K562 (cell line): ENCODE measurements around the gene MICU2. TPM values are rescaled to one million over a fixed set of nuclear protein-coding genes. Genes with fewer than 3 reads are reported as not detected.

Experiments
- ATAC-seq: fragments of 200-7000 bp; cut with Tn5 transposase; 3 replicates; pipeline ENCODE4 v1.9.1; 2020; ENCODE audit warnings: moderate library complexity
- BruUV-seq: library from RNA; stranded (reverse); fragments of 400-500 nt; replicated peaks from 2 replicates; lab custom pipeline; 2021; lab: Mats Ljungman, UMichigan
- CTCF ChIA-PET: fragments of 300-600 bp; formaldehyde crosslinking; extraction: SDS; loops from one replicate; lab custom pipeline; 2021; ENCODE audit warnings: low intra/inter-chr PET ratio; lab: Yijun Ruan, JAX
- POLR2A ChIA-PET: fragments of 300-600, 350-650 bp; sonication (Branson Sonifier 250); formaldehyde crosslinking; extraction: SDS; loops from one replicate; lab custom pipeline; 2021; ENCODE audit warnings: antibody characterized with exemption, inconsistent platforms; lab: Yijun Ruan, JAX
- DNase-seq, 4 experiments: peaks; one replicate each; pipeline versions ENCODE4 v3.0.0 to v3.0.0-alpha.2; 2011 to 2018; ENCODE audit warnings: low spot score in 3 of 4, mixed read lengths in 3 of 4; ENCODE audit errors: extremely low read depth in 1 of 4
- FAIRE-seq: peaks from 2 replicates; lab custom pipeline; 2011; peaks lifted over from hg19 to GRCh38; lab: Jason Lieb, UNC
- H2AFZ ChIP-seq: 2 replicates; pipeline ENCODE4 v1.6.0; 2011; ENCODE audit warnings: low read depth, low read length, control low read depth, inconsistent platforms
- H3K27ac ChIP-seq: fragments of 200-600 bp; 3 replicates; pipeline ENCODE4 v1.8.0; 2011; ENCODE audit warnings: low read depth, mild to moderate bottlenecking, control low read depth, inconsistent platforms, low read length, moderate library complexity, mixed read lengths; ENCODE audit errors: extremely low read depth
- H3K27me3 ChIP-seq, 2 experiments: fragments of 300-600 bp in 1 of 2; 2 replicates in 1 of 2; 3 replicates in 1 of 2; pipeline versions ENCODE4 v1.6.0 to v1.8.0; 2011; ENCODE audit warnings: inconsistent platforms in 2 of 2, low read length in 2 of 2, mild to moderate bottlenecking in 1 of 2, mixed read lengths in 1 of 2, moderate library complexity in 1 of 2; ENCODE audit not compliant: control insufficient read depth in 2 of 2, insufficient read depth in 2 of 2
- H3K36me3 ChIP-seq: fragments of 300-600 bp; 3 replicates; pipeline ENCODE4 v1.8.0; 2011; ENCODE audit warnings: mild to moderate bottlenecking, low read length, inconsistent platforms; ENCODE audit not compliant: control insufficient read depth, insufficient read depth
- H3K4me1 ChIP-seq, 2 experiments: fragments of 200-600 bp in 1 of 2; replicated peaks in 1 of 2; 2 replicates in 1 of 2; 3 replicates in 1 of 2; pipeline versions ENCODE4 v1.5.1 to v1.8.0; 2011; ENCODE audit warnings: inconsistent platforms in 2 of 2, low read length in 2 of 2, mild to moderate bottlenecking in 1 of 2, mixed read lengths in 1 of 2, moderate library complexity in 1 of 2; ENCODE audit not compliant: control insufficient read depth in 2 of 2, insufficient read depth in 2 of 2
- H3K4me2 ChIP-seq: 2 replicates; pipeline ENCODE4 v1.6.1; 2011; ENCODE audit warnings: low read length, control low read depth, inconsistent platforms, mixed read lengths; ENCODE audit not compliant: insufficient read depth
- H3K4me3 ChIP-seq: fragments of 200-600 bp; sonication (generic), shearing (Covaris generic); 2 replicates; pipeline ENCODE4 v1.5.1; 2016; ENCODE audit warnings: control low read depth, inconsistent platforms
- H3K79me2 ChIP-seq: fragments of 200-600 bp; 3 replicates; pipeline ENCODE4 v1.8.0; 2011; ENCODE audit warnings: low read length, inconsistent platforms; ENCODE audit not compliant: control insufficient read depth, insufficient read depth
- H3K9ac ChIP-seq, 2 experiments: 2 replicates each; pipeline versions ENCODE4 v1.6.0 to v1.6.1; 2011; ENCODE audit warnings: low read depth in 2 of 2, low read length in 2 of 2, control low read depth in 1 of 2, inconsistent platforms in 1 of 2, mild to moderate bottlenecking in 1 of 2, mixed read lengths in 1 of 2; ENCODE audit not compliant: insufficient read depth in 1 of 2
- H3K9me1 ChIP-seq: one replicate; pipeline ENCODE4 v1.6.0; 2011; ENCODE audit warnings: inconsistent platforms, mild to moderate bottlenecking, low read length, moderate library complexity; ENCODE audit not compliant: control insufficient read depth, insufficient read depth
- H3K9me3 ChIP-seq: replicated peaks from 2 replicates; pipeline ENCODE4 v1.5.1; 2011; ENCODE audit warnings: low read depth, low read length, inconsistent platforms; ENCODE audit not compliant: control insufficient read depth, insufficient read depth
- H4K20me1 ChIP-seq: replicated peaks from 2 replicates; pipeline ENCODE4 v1.6.1; 2011; ENCODE audit warnings: low read length, inconsistent platforms, mixed read lengths; ENCODE audit not compliant: control insufficient read depth, insufficient read depth
- ARID3A ChIP-seq: IDR thresholded peaks from 2 replicates; pipeline ENCODE4 v1.6.1; 2012; ENCODE audit warnings: low read depth, low read length, improper control_type of control experiment, borderline replicate concordance
- ATF4 ChIP-seq: fragments of 450-650 bp; formaldehyde crosslinking; IDR thresholded peaks from 2 replicates; pipeline ENCODE4 v1.4.0; 2022; ENCODE audit warnings: mild to moderate bottlenecking, moderate library complexity
- BRD9 ChIP-seq: fragments of 450-650 bp; IDR thresholded peaks from 2 replicates; pipeline ENCODE4 v1.6.1; 2018; ENCODE audit warnings: low read depth; ENCODE audit not compliant: partially characterized antibody
- VEZF1 ChIP-seq: fragments of 200-800 bp; sonication (Bioruptor generic); IDR thresholded peaks from 2 replicates; pipeline ENCODE4 v1.6.1; 2017; ENCODE audit warnings: missing genetic modification characterization, missing compliant biosample characterization
- ZNF41 ChIP-seq: fragments of 250-450 bp; sonication (Bioruptor Pico); conservative IDR thresholded peaks from 2 replicates; pipeline ENCODE4 v1.4.0; 2020; ENCODE audit warnings: mild to moderate bottlenecking
- ZNF445 ChIP-seq: fragments of 250-450 bp; sonication (Bioruptor Pico); IDR thresholded peaks from 2 replicates; pipeline ENCODE4 v1.4.0; 2020; ENCODE audit warnings: low read depth, mild to moderate bottlenecking, moderate library complexity
- WGBS: fragments of 100-300 bp; shearing (Covaris generic); methylation state at CpG from one replicate; pipeline ENCODE4 v1.1.6; 2016; ENCODE audit warnings: low coverage, mixed read lengths; ENCODE audit not compliant: insufficient coverage; ENCODE audit errors: missing lambda C conversion rate; 5-methylcytosine and 5-hydroxymethylcytosine counted together
- in situ Hi-C: fragments of 300-500 bp; cut with MboI; formaldehyde crosslinking; loops from 4 replicates; pipeline ENCODE4 v1.15.0; 2018; ENCODE audit warnings: inconsistent platforms, mixed read lengths
- intact Hi-C: fragments of 100-400 bp; cut with micrococcal nuclease; formaldehyde crosslinking; loops from 2 replicates; pipeline ENCODE4 v1.14.2; 2022
- polyA plus RNA-seq, 8 experiments: library from polyadenylated mRNA; depleted of rRNA in 4 of 8; stranded (reverse) in 5 of 8; unstranded in 3 of 8; fragments of >200 nt; fragmentation: Nextera tagmentation in 2 of 8; fragmentation: Illumina TruSeq in 1 of 8; extraction: Ambion mirVana in 2 of 8; extraction: Trizol in 1 of 8; gene quantifications; 2 replicates each; pipeline versions ENCODE4 v1.2.1 to v1.2.3, GENCODE V29; 2011 to 2014; ENCODE audit warnings: inconsistent platforms in 1 of 8, missing spikeins in 1 of 8
- total RNA-seq, 7 experiments: library from RNA; depleted of rRNA in 6 of 7; stranded (reverse); fragments of >200 nt in 6 of 7; fragmentation: Illumina TruSeq in 2 of 7; extraction: Trizol in 2 of 7; gene quantifications; 2 replicates each; pipeline versions ENCODE4 v1.2.1 to v1.2.3, GENCODE V29; 2011 to 2021; ENCODE audit warnings: low replicate concordance in 1 of 7

The MICU2 gene
- total and polyA plus RNA-seq, 9 of the 15 experiments (the other 6 are each of a cell fraction or from before 2014, with no cell fraction given), result 9.1 to 41.8 (median 33.4) TPM

- no TSS peak for BruUV-seq
- H3K9ac ChIP-seq, result no peak overlapping the region
- in situ Hi-C loops (no loop called here), intact Hi-C loops (no loop called here)
- H3K4me1 ChIP-seq, result no peaks in the 10 kb centered on the region; a peak in 1 of 5 replicates
- H3K4me3 ChIP-seq, result no peak overlapping the region
- no peak for TF ChIP-seq ZNF41 (CRISPR knock-in tag)
- TF ChIP-seq VEZF1 (CRISPR knock-in tag), result no peak
- no peak for TF ChIP-seq BRD9
- TF ChIP-seq ZNF445 (CRISPR knock-in tag), result no peak
- no peak for TF ChIP-seq ARID3A
- no peak for TF ChIP-seq ATF4 (CRISPR knock-in tag)
- POLR2A ChIA-PET, result no interaction called here
- no peak overlapping the region for H3K27ac ChIP-seq
- DNase-seq (no peak), ATAC-seq (no peak), FAIRE-seq (no peak)
- H3K27me3 ChIP-seq, result no peaks in the 10 kb centered on the region
- H3K4me2 ChIP-seq, result no peak overlapping the region
- H3K79me2 ChIP-seq, result no peaks in the 10 kb centered on the region
- H2AFZ ChIP-seq, result no peak overlapping the region
- CTCF ChIA-PET, result no interaction called here
- H3K9me3 ChIP-seq, result no peaks in the 10 kb centered on the region
- WGBS, result 89% methylated on average over 2 of the region's 2 CpGs
- no peaks in the 10 kb centered on the region for H3K9me1 ChIP-seq
- peaks cover 14% of the 10 kb centered on the region for H3K36me3 ChIP-seq
- no peaks in the 10 kb centered on the region for H4K20me1 ChIP-seq
These were observed 87.2 kb downstream of the MICU2 start for GRCh38 chr13:21516805-21517204.
